HG02884 (cell line): ENCODE measurements around the gene LAMA2.

Source experiments
- ATAC-seq: cut with Tn5 transposase; IDR thresholded peaks from one replicate; pipeline ENCODE4 v1.9.1; 2021; ENCODE audit warnings: mild to moderate bottlenecking, moderate library complexity; ENCODE audit not compliant: unreplicated experiment

LAMA2 gene

GRCh38 chr6:129416337-129416990 lies 533.5 kb downstream of the LAMA2 start:
- no peak for ATAC-seq

GRCh38 chr6:129417416-129418086 lies 534.6 kb downstream of the LAMA2 start:
- ATAC-seq = no peak

DNA sequence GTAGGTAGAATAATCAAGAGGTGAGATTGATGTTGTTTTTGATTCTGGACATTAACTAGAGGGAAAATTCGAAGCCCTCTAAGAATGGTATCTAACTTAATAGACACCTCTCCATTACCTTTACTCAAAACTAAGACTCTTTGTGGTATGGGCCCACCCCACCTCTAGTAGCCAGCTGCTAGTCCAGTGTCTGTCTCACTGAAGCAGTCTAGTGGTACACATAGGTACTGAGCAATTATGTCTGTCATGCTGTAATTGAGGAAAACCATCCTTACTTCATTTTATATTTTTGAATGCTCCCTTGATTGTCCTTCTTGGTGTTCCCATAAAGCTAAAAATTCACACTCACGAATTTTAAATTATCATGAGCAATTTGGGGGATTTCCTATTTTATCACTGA lies 536.4 kb downstream of the LAMA2 start:
- ATAC-seq = no peak

GRCh38 chr6:129426343-129426742 lies 543.4 kb downstream of the LAMA2 start:
- ATAC-seq = no peak

DNA sequence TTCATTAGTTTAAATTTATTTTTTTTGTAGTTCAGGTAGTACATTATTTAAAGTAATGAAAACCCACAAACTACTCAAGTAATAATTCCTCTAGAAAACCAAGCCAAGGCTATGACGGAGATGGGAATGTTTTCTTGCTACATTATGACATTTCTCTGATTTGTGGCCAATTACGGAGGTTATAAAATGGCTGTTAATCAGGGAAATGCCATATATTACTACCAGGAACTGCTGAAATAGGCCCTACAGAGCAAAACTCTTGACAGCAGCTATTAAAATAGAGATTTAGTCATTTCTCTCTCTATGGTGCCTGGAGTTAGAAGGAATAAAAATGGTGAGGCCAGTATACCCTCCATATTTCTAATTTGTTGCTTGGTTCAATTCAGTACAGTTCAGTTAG lies 547.0 kb downstream of the LAMA2 start:
- ATAC-seq = no peak

DNA sequence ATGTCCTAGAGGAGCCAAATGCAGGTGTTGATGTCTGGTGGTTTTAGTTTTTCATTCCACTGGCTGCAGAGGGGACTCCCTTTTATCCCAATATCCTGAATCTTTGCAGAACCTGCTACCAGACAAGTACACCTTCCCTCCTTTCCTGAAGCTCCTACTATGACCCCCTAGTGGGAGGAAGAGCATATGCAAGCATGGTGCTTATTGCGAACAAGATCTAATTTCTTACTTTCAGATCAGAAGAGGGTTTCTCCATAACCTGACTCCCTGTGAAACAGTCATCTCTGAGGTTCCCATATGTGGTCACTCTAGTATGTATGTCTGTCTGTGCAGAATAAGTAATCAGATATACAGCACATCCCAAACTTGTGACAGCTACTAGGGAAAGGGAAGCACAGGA lies 549.8 kb downstream of the LAMA2 start:
- no peak for ATAC-seq

- ATAC-seq = no peak
Measured at GRCh38 chr6:129434091-129434490, 551.2 kb downstream of the LAMA2 start.

GRCh38 chr6:129440691-129441090 lies 557.8 kb downstream of the LAMA2 start:
- ATAC-seq = no peak

GRCh38 chr6:129444683-129445082 lies 561.7 kb downstream of the LAMA2 start:
- ATAC-seq = no peak

GRCh38 chr6:129446272-129447197 lies 563.6 kb downstream of the LAMA2 start:
- no peak for ATAC-seq

GRCh38 chr6:129447198-129447565 lies 564.2 kb downstream of the LAMA2 start:
- ATAC-seq = no peak

- ATAC-seq = peak; percentile 100
Measured at GRCh38 chr6:129448965-129449364, 566.0 kb downstream of the LAMA2 start.

GRCh38 chr6:129451187-129451586 lies 568.2 kb downstream of the LAMA2 start:
- ATAC-seq = no peak

GRCh38 chr6:129453073-129453472 lies 570.1 kb downstream of the LAMA2 start:
- ATAC-seq = no peak

DNA sequence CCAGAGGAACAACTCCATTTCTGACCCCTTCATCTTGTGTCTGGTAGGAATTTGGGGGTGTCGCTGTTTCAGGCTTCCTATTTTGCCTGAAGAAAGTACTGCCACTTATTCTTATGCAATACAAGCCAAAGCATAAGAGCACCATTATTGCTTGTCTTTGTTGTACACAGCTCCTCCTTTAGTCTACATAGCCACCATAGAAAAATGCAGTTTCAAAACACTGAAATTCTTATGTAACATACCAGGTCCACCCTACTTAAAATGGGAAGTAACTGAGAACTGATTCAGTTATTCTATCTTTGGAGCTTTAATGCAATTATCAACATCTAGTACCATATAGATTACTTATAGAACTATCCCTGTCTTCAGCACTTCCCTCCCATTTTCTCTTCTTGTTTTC lies 571.5 kb downstream of the LAMA2 start:
- no peak for ATAC-seq

DNA sequence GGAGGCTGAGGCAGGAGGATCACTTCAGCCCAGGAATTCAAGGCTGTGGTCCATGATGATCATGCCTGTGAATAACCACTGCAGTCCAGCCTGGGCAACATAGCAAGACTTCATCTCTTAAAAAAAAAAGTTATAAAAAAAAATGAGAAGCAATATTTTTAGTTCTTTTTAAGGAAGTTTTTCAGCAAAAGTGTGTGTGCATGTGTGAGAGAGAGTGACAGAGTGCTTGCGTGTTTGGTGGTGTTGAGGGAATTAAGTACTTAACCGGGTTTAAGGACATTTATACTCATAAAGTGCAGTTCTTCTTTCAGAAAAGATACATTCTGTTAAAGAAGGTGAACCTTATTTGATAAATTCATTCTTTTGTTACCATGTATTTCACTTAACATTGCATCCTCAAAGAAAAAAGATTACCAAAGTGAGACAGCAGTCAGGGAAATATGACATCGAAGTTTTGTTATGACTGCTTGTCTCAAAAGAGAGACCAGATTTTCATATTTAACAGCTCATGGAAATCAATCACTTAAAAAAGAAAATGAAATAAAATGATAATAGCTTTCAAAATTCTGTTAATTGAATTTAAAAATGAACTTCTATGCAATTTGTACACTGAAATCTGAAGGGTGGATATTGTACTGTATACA lies 572.3 kb downstream of the LAMA2 start:
- no peak for ATAC-seq

- ATAC-seq = no peak
Measured at GRCh38 chr6:129460221-129460620, 577.3 kb downstream of the LAMA2 start.

- no peak for ATAC-seq
Measured at GRCh38 chr6:129469070-129469662, 586.2 kb downstream of the LAMA2 start.

DNA sequence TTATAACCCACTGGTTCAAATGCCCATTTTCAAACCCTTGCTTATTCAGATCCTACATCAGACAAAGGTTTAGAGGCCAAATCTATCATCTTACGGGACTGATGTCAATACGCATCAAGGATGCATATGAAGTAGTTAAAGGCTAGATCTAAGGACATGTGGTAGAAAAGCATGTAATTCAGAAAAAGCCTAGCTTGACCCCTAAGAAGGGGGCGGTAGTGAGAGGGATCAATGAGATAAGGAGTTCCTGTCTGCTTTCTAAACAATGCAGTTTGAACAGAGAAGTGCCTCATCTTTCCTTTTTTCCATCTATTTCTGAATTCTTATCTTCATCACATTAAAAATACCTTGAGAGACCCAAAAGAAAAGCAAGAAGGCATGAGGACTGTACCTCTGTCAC lies 589.3 kb downstream of the LAMA2 start:
- ATAC-seq = no peak

DNA sequence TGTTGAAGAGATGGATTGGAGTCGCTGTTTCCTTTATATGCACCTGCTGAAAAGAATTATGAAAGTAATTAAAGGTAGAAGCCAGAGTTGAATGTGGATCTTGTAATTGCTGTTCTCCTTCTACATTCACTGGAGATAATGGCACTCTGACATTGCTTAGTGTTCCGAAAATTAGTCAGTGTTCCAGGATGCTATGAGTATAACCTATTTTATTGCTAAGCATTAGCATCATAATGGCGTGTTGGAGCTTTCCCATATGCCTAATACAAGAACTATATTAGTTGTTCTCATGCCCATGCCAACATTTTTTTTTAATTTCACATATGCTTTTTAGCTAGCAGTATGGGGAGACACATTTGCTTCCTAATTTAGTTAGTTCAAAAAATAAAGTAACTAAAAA lies 590.6 kb downstream of the LAMA2 start:
- no peak for ATAC-seq
